HepG2 (cell line): ENCODE data around the gene MCM3AP. TPM values are rescaled to one million over a fixed set of nuclear protein-coding genes. Genes with fewer than 3 reads are reported as not detected.

Source experiments
- ATAC-seq: fragments of 200-7000 bp; cut with Tn5 transposase; 3 replicates; pipeline ENCODE4 v1.9.1; 2020; ENCODE audit warnings: mild to moderate bottlenecking, moderate library complexity
- BruUV-seq: library from RNA; stranded (reverse); fragments of 400-500 nt; replicated peaks from 2 replicates; lab custom pipeline; 2021; lab: Mats Ljungman, UMichigan
- CTCF ChIA-PET: fragments of 300-600 bp; formaldehyde crosslinking; extraction: SDS; loops from one replicate; lab custom pipeline; 2021; ENCODE audit warnings: low total read pairs, inconsistent platforms, low intra/inter-chr PET ratio; lab: Yijun Ruan, JAX
- POLR2A ChIA-PET: fragments of 350-600 bp; sonication (Branson Sonifier 250); formaldehyde crosslinking; loops from one replicate; lab custom pipeline; 2020; ENCODE audit warnings: antibody characterized with exemption, inconsistent platforms; lab: Yijun Ruan, JAX
- DNase-seq: peaks from one replicate; pipeline ENCODE4 v3.0.0-alpha.2; 2015; ENCODE audit warnings: low spot score
- FAIRE-seq: peaks from 3 replicates; lab custom pipeline; 2011; peaks lifted over from hg19 to GRCh38; lab: Jason Lieb, UNC
- H2AFZ ChIP-seq: one replicate; pipeline ENCODE4 v1.6.1; 2011; ENCODE audit warnings: low read length, inconsistent platforms
- H3K27ac ChIP-seq: fragments of 300-600 bp; 3 replicates; pipeline ENCODE4 v1.8.0; 2011; ENCODE audit warnings: mixed run types, mild to moderate bottlenecking, mixed read lengths, low read length, inconsistent platforms; ENCODE audit not compliant: insufficient read depth; ENCODE audit errors: extremely low read length
- H3K27me3 ChIP-seq, 2 experiments: fragments of 200-600 bp in 1 of 2; 2 replicates in 1 of 2; 3 replicates in 1 of 2; pipeline versions ENCODE4 v1.6.0 to v1.8.0; 2011; ENCODE audit warnings: low read length in 2 of 2, mild to moderate bottlenecking in 2 of 2, moderate library complexity in 2 of 2, inconsistent platforms in 1 of 2; ENCODE audit not compliant: insufficient read depth in 2 of 2, control insufficient read depth in 1 of 2
- H3K36me3 ChIP-seq, 2 experiments: fragments of 200-600 bp in 1 of 2; replicated peaks in 1 of 2; 2 replicates in 1 of 2; 3 replicates in 1 of 2; pipeline versions ENCODE4 v1.5.1 to v1.8.0; 2011; ENCODE audit warnings: low read length in 2 of 2, inconsistent platforms in 1 of 2; ENCODE audit not compliant: insufficient read depth in 2 of 2, control insufficient read depth in 1 of 2
- H3K4me1 ChIP-seq: 2 replicates; pipeline ENCODE4 v1.5.1; 2012; ENCODE audit warnings: low read length, inconsistent platforms; ENCODE audit not compliant: insufficient read depth
- H3K4me2 ChIP-seq: 2 replicates; pipeline ENCODE4 v1.6.0; 2011; ENCODE audit warnings: low read depth, low read length, inconsistent platforms
- H3K4me3 ChIP-seq, 3 experiments: fragments of 200-600 bp in 1 of 3; sonication (generic), shearing (Covaris generic) in 1 of 3; replicated peaks in 1 of 3; 2 replicates each; pipeline ENCODE4 v1.5.1; 2011 to 2016; ENCODE audit warnings: low read length in 3 of 3, inconsistent platforms in 2 of 3, low read depth in 2 of 3, mild to moderate bottlenecking in 2 of 3, control low read depth in 1 of 3, mixed read lengths in 1 of 3; ENCODE audit not compliant: insufficient read depth in 1 of 3
- H3K79me2 ChIP-seq: one replicate; pipeline ENCODE4 v1.6.1; 2011; ENCODE audit warnings: low read length, inconsistent platforms; ENCODE audit not compliant: insufficient read depth
- H3K9ac ChIP-seq: 2 replicates; pipeline ENCODE4 v1.6.0; 2011; ENCODE audit warnings: mild to moderate bottlenecking, low read depth, low read length, inconsistent platforms; ENCODE audit not compliant: insufficient read depth
- H3K9me3 ChIP-seq: 2 replicates; pipeline ENCODE4 v1.5.1; 2012; ENCODE audit warnings: mild to moderate bottlenecking, low read length
- H4K20me1 ChIP-seq: 2 replicates; pipeline ENCODE4 v1.6.0; 2011; ENCODE audit warnings: inconsistent platforms, mild to moderate bottlenecking, low read length, moderate library complexity; ENCODE audit not compliant: insufficient read depth
- CBX5 ChIP-seq: sonication (generic); formaldehyde crosslinking; IDR thresholded peaks from 2 replicates; pipeline ENCODE4 v1.4.0; 2020; ENCODE audit warnings: missing genetic modification reagents, borderline replicate concordance
- CSRNP1 ChIP-seq: sonication (generic); formaldehyde crosslinking; IDR thresholded peaks from 2 replicates; pipeline ENCODE4 v1.8.1; 2023; ENCODE audit warnings: mild to moderate bottlenecking, missing genetic modification reagents
- HES4 ChIP-seq: sonication (generic); formaldehyde crosslinking; IDR thresholded peaks from 2 replicates; pipeline ENCODE4 v1.9.0; 2021; ENCODE audit warnings: mild to moderate bottlenecking, missing genetic modification reagents, borderline replicate concordance
- MIXL1 ChIP-seq: IDR thresholded peaks from 2 replicates; pipeline ENCODE4 v1.6.1; 2016
- NCOA5 ChIP-seq: sonication (generic); formaldehyde crosslinking; IDR thresholded peaks from 2 replicates; pipeline ENCODE4 v1.4.0; 2020; ENCODE audit warnings: missing genetic modification reagents
- NFAT5 ChIP-seq: sonication (generic); formaldehyde crosslinking; IDR thresholded peaks from 2 replicates; pipeline ENCODE4 v1.4.0; 2020; ENCODE audit warnings: missing genetic modification reagents
- ZNF44 ChIP-seq: sonication (generic); formaldehyde crosslinking; IDR thresholded peaks from 2 replicates; pipeline ENCODE4 v1.5.1; 2020; ENCODE audit warnings: mild to moderate bottlenecking, missing genetic modification reagents
- ZNF496 ChIP-seq: sonication (generic); formaldehyde crosslinking; IDR thresholded peaks from 2 replicates; pipeline ENCODE4 v1.8.1; 2023; ENCODE audit warnings: mild to moderate bottlenecking, moderate library complexity, missing genetic modification reagents; ENCODE audit not compliant: insufficient replicate concordance
- WGBS: methylation state at CpG from one replicate; pipeline ENCODE4 v1.1.6; 2017; ENCODE audit warnings: low lambda C conversion rate; 5-methylcytosine and 5-hydroxymethylcytosine counted together
- in situ Hi-C: cut with HindIII; loops from 2 replicates; pipeline ENCODE4 v1.10.0; 2017; ENCODE audit warnings: low pct_unique_long_range_greater_than_20kb; ENCODE audit not compliant: extremely low pct_ligation_motif_present
- intact Hi-C: fragments of 100-400 bp; cut with micrococcal nuclease; formaldehyde crosslinking; loops from one replicate; pipeline ENCODE4 v1.10.0; 2022; ENCODE audit not compliant: unreplicated experiment
- polyA plus RNA-seq, 8 experiments: library from polyadenylated mRNA; depleted of rRNA in 3 of 8; stranded (reverse) in 7 of 8; unstranded in 1 of 8; fragments of >200 nt; fragmentation: Illumina TruSeq in 4 of 8; extraction: Trizol in 4 of 8; gene quantifications; 2 replicates each; pipeline versions ENCODE4 v1.2.1 to v1.2.3, GENCODE V29; 2011 to 2016; ENCODE audit warnings: low read depth in 4 of 8, missing spikeins in 1 of 8, mixed read lengths in 1 of 8; ENCODE audit not compliant: insufficient read depth in 1 of 8
- total RNA-seq, 5 experiments: library from RNA; depleted of rRNA; stranded (reverse); fragments of >200 nt; fragmentation: Illumina TruSeq; extraction: Trizol; gene quantifications; 2 replicates each; pipeline ENCODE4 v1.2.3, GENCODE V29; 2016; ENCODE audit warnings: low read depth in 1 of 5

Gene MCM3AP
- total and polyA plus RNA-seq, 2 of the 13 experiments (the other 11 are each of a cell fraction or from before 2014, with no cell fraction given), result 27.0 to 54.7 TPM

DNA sequence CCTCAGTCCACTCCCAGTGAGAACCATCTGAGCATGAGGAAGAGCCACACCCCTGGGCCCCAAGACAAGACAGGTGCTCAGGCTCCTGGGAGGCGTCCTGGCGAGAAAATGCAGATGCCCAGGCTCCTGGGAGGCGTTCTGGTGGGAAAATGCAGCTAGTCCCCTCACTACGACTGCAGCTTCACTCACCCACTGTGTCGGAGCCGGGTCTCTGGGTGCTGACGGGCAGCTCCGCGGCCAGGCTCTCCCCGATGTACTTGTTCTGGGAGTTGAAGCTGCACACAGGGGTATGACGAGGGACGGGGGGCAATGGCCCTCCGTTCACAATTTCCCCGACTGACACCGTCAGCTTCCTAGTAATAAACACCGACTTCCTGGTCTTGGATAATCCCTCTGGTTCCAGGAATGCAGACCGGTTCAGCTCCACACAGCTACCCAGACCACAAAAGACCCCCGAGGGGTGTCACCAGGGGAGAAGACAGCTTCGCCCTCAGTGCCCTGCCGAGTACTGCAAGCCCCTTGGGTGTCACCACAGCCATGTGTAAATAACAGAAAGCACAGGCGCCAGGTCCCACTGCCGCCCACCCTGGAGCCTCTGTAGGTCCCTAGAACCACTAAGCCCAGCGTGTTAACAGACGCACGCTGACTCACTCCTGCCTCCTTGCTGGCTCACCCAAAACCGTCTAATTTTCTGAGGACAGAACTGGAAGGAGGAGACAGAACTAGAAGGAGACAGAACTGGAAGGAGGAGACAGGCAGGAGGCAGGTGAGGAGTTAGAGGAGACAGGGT is 19.5 kb downstream of the MCM3AP start:
- H4K20me1 ChIP-seq, result no peaks in the 10 kb centered on the region
- intact Hi-C loops (no loop called here), in situ Hi-C loops (no loop called here)
- FAIRE-seq (no peak), DNase-seq (no peak), ATAC-seq (no peak)
- no peaks in the 10 kb centered on the region for H3K27me3 ChIP-seq
- no TSS peak for BruUV-seq
- H3K4me1 ChIP-seq, result no peaks in the 10 kb centered on the region
- ChIA-PET CTCF (no interaction called here), POLR2A (interaction anchor here (0.6 kb wide), 1 partner anchor 14 kb away, joined by 4 read pairs; no protein-coding TSS in a partner anchor)
- WGBS, result 88% methylated on average over 16 of the region's 26 CpGs
- no peak overlapping the region for H3K27ac ChIP-seq
- H3K9ac ChIP-seq, result no peak overlapping the region
- no peaks in the 10 kb centered on the region for H3K79me2 ChIP-seq
- peaks cover 37 to 75% of the 10 kb centered on the region in 2 experiments for H3K36me3 ChIP-seq
- no peaks in the 10 kb centered on the region for H3K9me3 ChIP-seq
- TF ChIP-seq NCOA5 (CRISPR knock-in tag), result no peak
- no peak for TF ChIP-seq MIXL1 (CRISPR knock-in tag)
- TF ChIP-seq ZNF44, result no peak
- TF ChIP-seq NFAT5 (CRISPR knock-in tag), result no peak
- TF ChIP-seq HES4, result no peak
- no peak for TF ChIP-seq CSRNP1 (CRISPR knock-in tag)
- TF ChIP-seq CBX5, result no peak
- TF ChIP-seq ZNF496 (CRISPR knock-in tag), result no peak
- TF ChIP-seq, all 625 proteins: peak for 0
- Histone ChIP-seq H3K4me3 (no peak overlapping the region), H3K4me2 (no peak overlapping the region), H2AFZ (no peak overlapping the region)
